Measurements from ENCODE around the gene HTR7.

GRCh38 chr10:90779548-90779947 is 78.3 kb downstream of the HTR7 start:
- TF ChIP-seq TAF1 (IDR thresholded peaks at IDR 0.05; ENCODE audit: low read depth, low read length) (no peak), CEBPB (IDR thresholded peaks at IDR 0.05; ENCODE audit: low read depth, low read length) (peak; percentile 70; the same call in 1 of the 2 replicates), POLR2A (IDR thresholded peaks at IDR 0.05; ENCODE audit: control extremely low read depth in 1 of 2, low read depth in 2 of 2, low read length in 2 of 2) (no peak), SP4 (IDR thresholded peaks at IDR 0.05; ENCODE audit: low read length) (no peak), EP300 (IDR thresholded peaks at IDR 0.05; ENCODE audit: borderline replicate concordance in 1 of 2, low read depth in 2 of 2, low read length in 2 of 2) (no peak), RAD21 (IDR thresholded peaks at IDR 0.05 in 1 of 2, conservative IDR thresholded peaks at IDR 0.05 in 1 of 2; ENCODE audit: low read depth in 2 of 2, low read length in 2 of 2) (peak; percentile 44 to 62), POLR2AphosphoS5 (IDR thresholded peaks at IDR 0.05; ENCODE audit: low read depth, low read length) (no peak), YY1 (IDR thresholded peaks at IDR 0.05; ENCODE audit: low read depth, low read length) (no peak), CTCF (IDR thresholded peaks at IDR 0.05; ENCODE audit: control extremely low read depth in 1 of 3, insufficient read depth in 1 of 3, low read depth in 1 of 3, low read length in 3 of 3) (peak in 2 of 3 experiments; percentile 50 to 77; a peak in 3 of 4 replicates), ATF2 (IDR thresholded peaks at IDR 0.05; ENCODE audit: low read length) (no peak), KDM1A (IDR thresholded peaks at IDR 0.05; ENCODE audit: borderline replicate concordance, low read length) (no peak), SAP30 (IDR thresholded peaks at IDR 0.05; ENCODE audit: insufficient read depth, insufficient replicate concordance, low read length) (no peak), BRCA1 (IDR thresholded peaks at IDR 0.05; ENCODE audit: low read depth, low read length) (no peak), HDAC2 (IDR thresholded peaks at IDR 0.05; ENCODE audit: borderline replicate concordance in 1 of 2, low read depth in 2 of 2, low read length in 2 of 2) (no peak)
